ENCODE results near the gene AFF3. TPM values are rescaled to one million over a fixed set of nuclear protein-coding genes. Genes with fewer than 3 reads are reported as not detected.

AFF3 gene
- total RNA-seq, 1 experiment from 2014 or later: not detected

- TF ChIP-seq CTCF (IDR thresholded peaks at IDR 0.05; ENCODE audit: unreplicated experiment): no peak
- Mint-ChIP-seq H3K9me3 (ENCODE audit: low read depth, unreplicated experiment) (no peaks in the 10 kb centered on the region), H3K4me3 (ENCODE audit: low read depth, unreplicated experiment) (no peak overlapping the region), H3K4me1 (ENCODE audit: low read depth, unreplicated experiment) (peaks cover 11% of the 10 kb centered on the region), H3K36me3 (ENCODE audit: insufficient read depth, unreplicated experiment) (no peaks in the 10 kb centered on the region), H3K27ac (ENCODE audit: unreplicated experiment) (no peak overlapping the region), H3K27me3 (ENCODE audit: unreplicated experiment) (peaks cover 43% of the 10 kb centered on the region)
- CTCF ChIA-PET: no interaction called here
- BruUV-seq (replicated peaks): no TSS peak
- intact Hi-C loops (cut with micrococcal nuclease; ENCODE audit: unreplicated experiment): no loop called here
- DNase-seq: no peak
These were observed 646.4 kb downstream of the AFF3 start for GRCh38 chr2:99496021-99496420.

Other genes starting within 250 kb of the AFF3 start
- 8.7 and 9.7 TPM in 2 replicates for gene LONRF2, start 179.9 kb upstream of the AFF3 start, total RNA-seq (2022)

Data from Calu3 (cell line).